Dermis microvascular lymphatic vessel endothelial cell (primary cell): ENCODE data around the gene CFAP54. TPM values are rescaled to one million over a fixed set of nuclear protein-coding genes. Genes with fewer than 3 reads are reported as not detected.

Source experiments
- DNase-seq, 2 donors: peaks; one replicate each; pipeline versions ENCODE4 v3.0.0 to v3.0.0-alpha.2; 2010; ENCODE audit warnings: low read depth in 2 of 2
- total RNA-seq: library from RNA; depleted of rRNA; stranded (reverse); fragments of >200 nt; gene quantifications from 2 replicates; pipeline ENCODE4 v1.2.1, GENCODE V29; 2014

The CFAP54 gene
- total RNA-seq, 1 donor from 2014 or later = 6.2 TPM

DNA sequence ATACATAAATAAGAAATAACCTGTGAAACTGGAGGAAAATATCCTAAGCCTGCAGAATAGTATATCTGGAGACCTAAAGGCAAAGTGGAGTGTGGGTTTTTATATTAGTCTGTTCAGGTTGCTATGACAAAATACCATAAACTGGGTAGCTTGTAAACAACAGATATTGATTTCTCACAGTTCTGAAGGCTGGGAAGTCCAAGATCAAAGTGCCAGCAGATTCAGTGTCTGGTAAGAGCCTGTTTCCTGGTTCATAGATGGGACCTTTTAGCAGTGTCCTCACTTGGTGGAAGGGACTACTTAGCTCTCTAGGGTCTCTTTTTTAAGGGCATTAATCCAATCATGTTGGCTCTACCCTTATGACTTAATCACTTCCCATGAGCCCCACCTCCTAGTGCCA lies 392.2 kb downstream of the CFAP54 start:
- no peak for DNase-seq

- DNase-seq = peak in 1 of 2 donors; percentile 39
Observed at GRCh38 chr12:96882862-96883261, 393.5 kb downstream of the CFAP54 start.

DNA sequence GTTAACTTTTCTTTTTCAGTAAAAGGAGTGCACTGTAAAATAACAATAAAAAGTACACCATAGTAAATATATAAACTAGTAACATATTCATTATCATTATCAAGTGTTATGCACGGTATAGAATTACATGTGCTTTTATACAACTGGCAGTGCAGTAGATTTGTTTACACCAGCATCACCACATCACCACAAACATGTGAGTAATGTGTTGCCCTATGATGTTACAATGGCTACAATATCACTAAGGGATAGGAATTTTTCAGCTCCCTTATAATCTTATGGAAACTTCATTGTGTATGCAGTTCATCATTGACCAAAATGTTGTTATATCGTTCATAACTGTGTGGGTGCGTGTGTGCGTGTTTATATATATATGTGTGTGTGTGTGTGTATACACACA lies 394.2 kb downstream of the CFAP54 start:
- no peak for DNase-seq

GRCh38 chr12:96886998-96887677 lies 397.8 kb downstream of the CFAP54 start:
- peak in 1 of 2 donors; percentile 4 for DNase-seq

DNA sequence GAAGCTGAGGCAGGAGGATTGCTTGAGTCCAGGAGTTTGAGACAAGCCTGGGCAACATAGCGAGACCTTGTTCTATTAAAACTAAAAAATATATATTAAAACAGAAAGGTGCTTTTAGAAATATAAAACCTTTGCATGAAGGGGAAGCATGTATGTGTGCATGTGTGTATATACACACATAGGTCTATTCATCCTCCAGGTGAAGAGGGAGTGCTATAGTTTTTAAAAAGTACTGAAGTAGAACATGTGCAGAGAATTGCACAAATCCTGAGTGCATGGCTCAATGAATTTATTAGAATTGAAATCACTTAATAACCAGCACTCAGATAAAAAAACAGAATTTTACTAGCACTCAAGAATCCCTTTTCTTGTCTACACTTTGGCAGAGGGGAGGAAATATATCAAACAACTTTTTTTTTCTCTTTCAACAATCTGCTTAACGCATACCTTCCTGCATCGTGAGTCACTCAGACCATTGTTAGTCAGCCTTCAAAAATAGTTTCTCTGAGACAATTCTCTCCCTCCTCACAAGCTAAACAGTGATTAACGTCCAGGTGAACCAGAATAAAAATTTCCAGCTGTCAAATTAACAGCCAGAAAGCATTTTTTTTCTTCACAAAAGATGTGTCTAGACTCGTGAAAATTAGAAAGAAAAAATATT lies 400.0 kb downstream of the CFAP54 start:
- peak in 1 of 2 donors; percentile 86 for DNase-seq

- DNase-seq = no peak
Observed at GRCh38 chr12:96890331-96890730, 401.0 kb downstream of the CFAP54 start.

DNA sequence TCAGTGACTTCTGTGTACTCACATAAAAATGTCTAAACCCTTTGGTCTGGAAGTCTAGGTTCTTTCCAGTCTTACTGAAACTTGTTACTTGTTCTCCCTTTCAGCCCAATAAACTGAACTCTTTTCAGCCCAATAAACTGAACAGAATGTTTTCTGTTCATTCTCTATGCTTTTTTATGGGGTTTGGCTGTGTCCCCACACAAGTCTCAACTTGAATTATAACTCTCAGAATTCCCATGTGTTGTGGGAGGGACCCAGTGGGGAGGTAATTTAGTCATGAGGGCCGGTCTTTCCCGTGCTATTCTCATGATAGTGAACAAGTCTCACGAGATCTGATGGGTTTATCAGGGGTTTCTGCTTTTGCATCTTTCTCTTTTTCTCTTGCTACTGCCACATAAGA lies 402.7 kb downstream of the CFAP54 start:
- no peak for DNase-seq

- no peak for DNase-seq
Observed at GRCh38 chr12:96897421-96897820, 408.0 kb downstream of the CFAP54 start.

- no peak for DNase-seq
Observed at GRCh38 chr12:96901175-96901574, 411.8 kb downstream of the CFAP54 start.

DNA sequence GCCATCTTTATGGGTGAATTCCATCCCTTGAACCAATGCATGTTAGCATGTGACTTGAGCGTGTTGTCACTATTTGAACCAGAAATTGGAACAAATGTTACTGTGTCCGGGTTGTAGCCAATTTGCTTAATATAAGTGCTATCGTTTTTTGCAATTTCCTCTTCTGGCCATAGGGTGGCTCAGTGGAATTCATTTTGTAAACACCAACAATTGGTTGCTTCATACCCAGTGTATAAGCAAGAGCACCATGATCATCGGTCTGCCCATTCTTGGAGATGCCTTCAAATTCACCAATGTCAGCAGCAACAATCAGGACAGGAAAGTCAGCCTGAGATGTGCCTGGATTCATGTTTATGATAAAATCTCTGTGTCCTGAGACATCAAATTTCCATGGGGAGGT lies 412.7 kb downstream of the CFAP54 start:
- DNase-seq = no peak

- no peak for DNase-seq
Observed at GRCh38 chr12:96906498-96906848, 417.1 kb downstream of the CFAP54 start.

GRCh38 chr12:96906849-96907670 lies 417.7 kb downstream of the CFAP54 start, which contains the start of gene NEDD1:
NEDD1 (plus strand) TSS chr12:96907257; CDS start chr12:96909760, 2,503 bp downstream.
- peak; percentile 48 to 80 for DNase-seq

DNA sequence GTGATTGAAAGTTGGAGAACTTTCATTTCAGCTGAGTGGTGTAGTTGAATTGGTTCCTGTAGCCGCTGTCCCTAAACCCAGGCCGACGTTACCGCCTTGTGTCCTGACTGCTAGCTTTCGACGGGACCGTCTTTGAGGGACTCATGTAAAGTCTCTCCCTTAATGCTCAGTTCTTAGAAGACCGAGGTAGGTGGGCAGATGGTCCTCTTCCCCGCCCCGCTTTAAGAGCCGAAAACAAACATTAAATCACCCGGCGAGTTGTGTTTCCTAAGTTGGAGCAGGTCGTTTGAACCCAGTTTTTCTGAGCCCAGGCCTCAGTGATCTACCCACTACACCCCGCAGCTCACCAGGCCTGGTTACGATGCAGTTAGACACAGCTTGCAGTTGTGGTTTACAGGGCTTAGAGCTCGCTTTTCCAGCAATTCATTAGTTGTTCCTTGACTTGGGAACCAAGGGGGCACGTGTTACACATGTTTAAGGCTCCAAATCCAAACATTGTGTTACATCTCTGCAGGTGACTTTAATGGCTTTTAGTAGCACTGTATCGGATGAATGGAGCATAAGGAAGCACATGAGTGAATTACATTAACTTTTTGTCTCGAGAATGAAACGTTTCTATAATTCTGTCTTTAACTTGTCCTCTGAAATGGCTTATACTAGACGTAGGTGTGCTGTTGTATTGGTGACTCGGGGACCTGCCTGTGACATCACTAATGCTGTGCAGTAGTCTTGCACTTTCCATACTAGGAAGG lies 418.5 kb downstream of the CFAP54 start:
- peak in 1 of 2 donors; percentile 25 for DNase-seq

GRCh38 chr12:96908423-96908675 lies 419.0 kb downstream of the CFAP54 start:
- no peak for DNase-seq

GRCh38 chr12:96912261-96912660 lies 422.9 kb downstream of the CFAP54 start:
- DNase-seq = no peak

DNA sequence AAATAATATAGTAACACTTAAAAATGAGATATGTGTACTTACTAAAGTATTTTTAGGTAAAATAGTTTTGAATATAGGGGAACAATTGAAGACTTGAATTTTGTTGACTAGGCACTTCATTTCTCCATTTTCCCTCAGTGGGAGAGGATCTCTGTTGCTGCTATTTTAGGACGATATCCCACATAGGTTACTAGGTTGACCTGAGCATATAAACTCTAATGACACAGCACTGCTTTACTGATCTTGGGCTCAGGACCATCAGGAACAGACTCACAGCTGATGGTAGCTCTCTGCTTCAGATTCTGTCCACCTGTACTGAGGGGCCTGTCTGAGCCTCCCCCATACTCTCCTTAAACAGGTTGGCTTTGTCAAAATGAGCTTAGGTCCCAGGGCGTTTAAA lies 423.6 kb downstream of the CFAP54 start:
- no peak for DNase-seq

DNA sequence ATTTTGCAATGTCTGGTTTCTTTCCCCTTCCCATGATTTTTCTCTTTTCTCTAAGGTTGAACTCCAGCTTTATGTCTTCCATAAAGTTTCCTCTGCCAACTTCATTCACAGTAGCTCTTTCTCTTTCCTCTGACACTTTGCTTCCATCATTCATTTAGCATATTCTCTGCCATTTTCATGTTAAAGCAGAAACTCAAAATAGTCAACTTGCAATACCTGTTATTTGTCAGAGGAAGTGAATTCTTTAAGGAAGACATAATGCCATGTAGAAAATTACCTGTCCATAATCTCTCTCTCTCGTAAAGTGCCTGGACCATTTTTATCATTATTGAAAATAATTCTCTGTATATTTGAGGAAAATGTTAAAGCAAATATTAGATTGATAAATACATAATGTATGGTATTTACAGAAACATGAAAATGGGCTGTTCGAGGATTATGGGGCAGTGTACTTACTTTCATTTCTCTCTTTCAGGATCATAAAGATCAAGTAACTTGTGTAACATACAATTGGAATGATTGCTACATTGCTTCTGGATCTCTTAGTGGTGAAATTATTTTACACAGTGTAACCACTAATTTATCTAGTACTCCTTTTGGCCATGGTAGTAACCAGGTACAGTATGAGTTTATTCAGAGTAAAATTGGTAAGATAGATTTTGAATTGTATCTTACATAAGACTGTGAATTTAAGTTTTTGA lies 430.3 kb downstream of the CFAP54 start:
- no peak for DNase-seq
